ENCODE measurements around the gene TAS2R46.

DNA sequence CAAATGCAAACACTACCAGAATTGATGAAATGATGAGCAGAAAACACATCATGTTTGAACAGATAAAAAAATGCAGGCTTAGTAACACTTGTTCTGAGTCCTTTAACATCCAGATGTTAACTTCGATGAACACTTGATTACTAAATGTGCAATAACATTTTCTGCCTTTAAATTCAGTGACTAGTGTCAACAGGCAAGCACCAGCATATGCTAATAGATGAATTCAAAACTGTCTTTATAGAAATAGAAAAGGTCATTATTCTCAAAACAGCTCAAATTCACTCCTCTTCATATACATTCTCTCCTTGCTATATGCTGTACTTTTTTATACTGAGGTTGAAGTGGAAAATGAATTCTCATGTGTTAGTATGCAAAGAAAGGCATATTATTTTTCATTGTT lies 39.6 kb downstream of the TAS2R46 start, which contains the start of gene TAS2R19:
- TF ChIP-seq POLR2A (IDR thresholded peaks at IDR 0.05; ENCODE audit: low read depth, low read length) (no peak), MAFK (IDR thresholded peaks at IDR 0.05; ENCODE audit: low read depth, low read length) (no peak), CTCF (conservative IDR thresholded peaks at IDR 0.05; ENCODE audit: low read depth, low read length) (no peak), RAD21 (IDR thresholded peaks at IDR 0.05; ENCODE audit: low read length) (no peak), RFX5 (IDR thresholded peaks at IDR 0.05; ENCODE audit: low read depth, low read length) (no peak), SMC3 (IDR thresholded peaks at IDR 0.05; ENCODE audit: low read depth, low read length) (no peak), BHLHE40 (IDR thresholded peaks at IDR 0.05; ENCODE audit: low read depth, low read length) (no peak), FOS (IDR thresholded peaks at IDR 0.05; ENCODE audit: low read depth, low read length) (no peak), MAZ (IDR thresholded peaks at IDR 0.05; ENCODE audit: borderline replicate concordance, low read depth, low read length) (no peak)

Measured in IMR-90 (cell line).